IPS DF 4.7 (cell line): ENCODE measurements around the gene CKAP5.

Experiments used
- DNase-seq: peaks from one replicate; pipeline ENCODE4 v3.0.0-alpha.2; 2013; ENCODE audit warnings: low spot score; ENCODE audit errors: extremely low read depth

CKAP5 gene

GRCh38 chr11:46845740-46846509, at the start of gene CKAP5:
CKAP5 (minus strand) TSS chr11:46846280; CDS start chr11:46821231, 25,049 bp downstream.
- peak; percentile 80 for DNase-seq

GRCh38 chr11:46895821-46896220, 49.7 kb upstream of the CKAP5 start:
- DNase-seq, result no peak

GRCh38 chr11:46894961-46895360, 48.9 kb upstream of the CKAP5 start:
- no peak for DNase-seq

DNA sequence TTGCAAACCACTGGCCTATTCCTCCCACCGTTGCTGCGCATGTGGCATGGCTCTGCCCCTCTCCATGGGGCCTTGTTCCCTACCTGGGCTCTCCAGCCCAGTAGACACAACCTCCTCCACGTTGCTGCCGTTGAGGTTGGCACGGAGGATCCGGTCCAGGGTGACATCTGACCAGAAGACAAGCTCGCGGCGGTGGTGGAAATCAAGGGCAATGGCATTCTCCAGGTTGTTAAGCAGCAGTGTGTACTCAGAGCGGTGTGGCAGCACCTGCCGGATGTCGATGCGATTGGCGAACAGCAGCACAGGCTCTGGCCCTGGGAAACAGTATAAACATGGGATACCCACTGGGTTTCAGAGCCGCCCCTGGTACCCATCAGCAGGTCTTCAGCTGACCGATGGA, 48.4 kb upstream of the CKAP5 start:
- DNase-seq, result no peak

GRCh38 chr11:46892838-46893237, 46.8 kb upstream of the CKAP5 start:
- no peak for DNase-seq

DNA sequence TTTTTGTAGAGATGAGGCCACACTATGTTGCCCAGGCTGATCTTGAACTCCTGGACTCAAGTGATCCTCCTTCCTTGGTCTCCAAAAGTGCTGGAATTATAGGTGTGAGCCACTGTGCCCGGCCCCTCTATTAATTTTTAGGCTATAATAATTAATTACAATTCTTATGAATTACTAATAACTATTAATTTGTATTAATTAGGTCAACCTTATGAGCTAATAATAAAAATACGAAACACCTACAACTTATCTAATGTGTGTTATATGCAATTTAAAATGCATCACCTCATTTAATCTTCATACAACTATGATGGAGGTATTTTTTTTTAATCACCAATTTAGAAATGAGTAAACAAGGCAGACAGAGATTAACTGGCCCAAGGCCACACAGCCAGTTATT, 46.0 kb upstream of the CKAP5 start:
- DNase-seq, result no peak

- DNase-seq, result no peak
Observed at GRCh38 chr11:46890665-46891064, 44.6 kb upstream of the CKAP5 start.

DNA sequence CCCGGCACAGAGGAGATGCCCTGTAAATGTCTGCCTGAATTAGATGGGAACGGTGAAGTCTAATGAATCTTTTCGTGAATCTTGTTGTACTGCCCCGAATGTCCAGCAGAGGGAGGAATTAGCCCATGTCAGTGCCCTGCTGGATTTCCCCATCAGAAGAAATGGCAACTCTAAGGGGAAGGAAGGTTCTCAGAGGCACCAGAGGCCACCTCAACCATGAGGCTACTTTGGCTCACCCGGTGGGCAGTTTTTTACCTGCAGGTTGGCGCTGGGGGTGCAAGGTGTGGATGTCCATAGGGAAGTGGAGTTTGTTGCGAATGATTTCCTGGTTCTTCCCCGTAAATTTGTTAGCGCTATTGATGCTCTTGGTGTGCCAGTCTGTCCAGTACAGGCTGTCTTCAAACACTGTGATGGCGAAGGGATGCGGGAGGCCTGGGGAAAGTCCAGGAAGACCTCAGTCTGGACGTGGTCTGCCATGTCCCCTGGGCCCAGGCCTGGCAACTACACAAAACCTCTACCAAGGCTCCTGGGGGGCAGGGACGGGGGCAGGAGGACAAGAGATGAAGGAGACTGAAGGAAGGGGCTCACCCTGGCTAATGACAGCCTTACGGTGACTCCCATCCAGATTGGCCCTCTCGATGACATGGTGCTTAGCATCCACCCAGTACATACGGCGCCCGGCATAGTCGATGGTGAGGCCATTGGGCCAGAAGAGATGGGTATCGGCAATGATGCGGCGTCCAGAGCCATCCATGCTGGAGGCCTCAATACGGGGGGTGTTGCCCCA, 43.8 kb upstream of the CKAP5 start:
- DNase-seq, result peak; percentile 60

GRCh38 chr11:46889251-46889650, 43.2 kb upstream of the CKAP5 start:
- no peak for DNase-seq

DNA sequence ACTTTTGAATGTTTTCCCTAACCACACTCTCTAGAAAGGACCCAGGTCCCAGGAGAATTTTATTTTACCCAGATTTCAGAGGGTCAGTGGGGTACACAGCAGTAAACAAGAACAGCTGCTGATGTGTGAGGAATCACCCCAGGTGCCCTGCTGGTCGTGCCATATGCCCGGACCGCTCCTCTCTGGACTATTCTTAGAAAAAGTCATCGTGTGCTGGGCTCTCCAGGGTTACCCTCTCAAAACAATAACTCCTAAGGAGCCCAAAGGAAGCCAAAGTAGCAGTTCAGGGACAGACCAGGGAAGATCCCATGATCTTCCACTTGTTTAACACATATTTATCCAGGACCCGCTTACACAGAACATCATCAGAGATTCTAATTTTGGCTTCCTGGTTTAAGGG, 42.6 kb upstream of the CKAP5 start:
- no peak for DNase-seq

- no peak for DNase-seq
Observed at GRCh38 chr11:46886211-46886610, 40.1 kb upstream of the CKAP5 start.

DNA sequence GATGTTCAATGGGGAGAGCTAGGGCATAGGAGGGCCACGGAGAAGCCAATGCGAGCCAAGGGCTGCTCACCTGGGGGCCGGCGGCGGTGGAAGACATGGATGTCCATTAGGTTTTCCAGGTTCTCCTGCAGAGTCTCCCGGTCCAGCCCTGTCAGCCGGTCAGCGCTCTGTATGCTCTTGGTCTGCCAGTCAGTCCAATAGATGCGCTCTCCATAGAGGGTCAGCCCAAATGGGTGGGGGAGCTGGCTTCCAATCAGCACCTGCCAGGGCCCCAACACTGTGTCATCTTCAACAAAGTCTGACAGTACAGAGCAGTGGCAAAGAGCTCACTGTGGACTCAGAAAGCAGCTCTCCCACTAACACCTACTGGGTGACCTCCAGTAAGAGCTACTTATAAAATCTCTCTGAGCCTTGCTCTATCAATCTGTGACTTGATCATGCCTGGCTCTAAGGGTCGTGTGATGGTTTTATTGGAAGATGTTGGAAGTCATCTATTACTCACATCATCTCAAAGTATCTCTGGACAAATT, 33.0 kb upstream of the CKAP5 start:
- DNase-seq, result no peak

- DNase-seq, result no peak
Observed at GRCh38 chr11:46877580-46877979, 31.5 kb upstream of the CKAP5 start.

GRCh38 chr11:46876471-46876870, 30.4 kb upstream of the CKAP5 start:
- no peak for DNase-seq

DNA sequence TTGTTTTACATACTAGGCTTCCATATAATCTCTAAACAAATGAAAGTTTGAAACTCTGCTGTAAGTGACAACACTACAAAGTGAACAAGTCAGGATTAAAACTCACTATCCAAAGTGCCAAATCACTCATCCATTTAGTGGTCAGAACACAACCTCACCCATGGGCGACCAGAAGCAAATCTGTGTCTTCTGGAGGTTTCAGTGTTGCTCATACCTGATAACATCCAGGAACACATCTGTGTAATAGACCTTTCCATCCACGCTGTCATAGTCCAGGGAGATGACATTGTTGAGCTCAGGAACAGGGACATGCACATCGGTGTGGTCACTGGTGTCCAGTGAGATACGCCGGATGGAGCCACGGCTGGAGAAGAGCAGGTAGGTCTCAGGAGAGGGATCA, 28.5 kb upstream of the CKAP5 start:
- DNase-seq, result no peak

DNA sequence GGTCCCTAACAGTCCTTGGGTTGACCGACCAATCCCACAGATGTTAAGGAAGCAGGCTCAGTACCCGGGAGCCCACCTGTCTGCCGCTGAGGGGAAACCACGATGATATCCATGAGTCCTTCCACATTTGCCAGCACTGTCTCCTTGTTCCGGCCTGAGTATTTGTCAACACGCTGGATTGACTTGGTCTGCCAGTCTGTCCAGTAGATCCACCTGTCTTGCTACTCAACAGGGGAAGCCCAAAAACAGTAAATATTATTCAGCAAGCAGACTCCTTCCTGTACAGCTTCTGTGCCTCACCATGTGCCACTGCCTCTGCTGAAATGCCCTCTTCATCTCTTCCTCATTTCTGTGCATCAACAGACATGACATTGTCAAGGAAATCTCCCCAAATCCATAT, 22.8 kb upstream of the CKAP5 start:
- DNase-seq, result no peak

DNA sequence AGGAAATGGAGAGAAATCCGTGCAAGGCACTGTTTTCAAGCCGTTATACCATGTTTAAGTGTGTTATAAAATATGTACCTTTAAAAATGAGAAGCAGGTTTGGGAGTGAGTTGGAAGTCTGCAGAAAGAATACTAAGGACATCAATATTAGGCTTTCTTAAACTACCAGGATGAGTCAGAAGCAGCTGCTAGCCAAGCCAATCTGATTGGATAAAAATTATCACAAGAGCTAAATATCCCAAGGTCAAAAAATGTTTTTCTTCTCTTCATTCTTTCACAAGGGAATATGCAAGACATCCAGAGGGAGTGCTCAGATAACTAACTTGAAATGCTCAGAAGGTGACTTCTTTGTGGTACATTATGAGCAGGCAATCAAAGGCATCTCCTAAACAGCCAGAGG, 19.3 kb upstream of the CKAP5 start:
- no peak for DNase-seq

DNA sequence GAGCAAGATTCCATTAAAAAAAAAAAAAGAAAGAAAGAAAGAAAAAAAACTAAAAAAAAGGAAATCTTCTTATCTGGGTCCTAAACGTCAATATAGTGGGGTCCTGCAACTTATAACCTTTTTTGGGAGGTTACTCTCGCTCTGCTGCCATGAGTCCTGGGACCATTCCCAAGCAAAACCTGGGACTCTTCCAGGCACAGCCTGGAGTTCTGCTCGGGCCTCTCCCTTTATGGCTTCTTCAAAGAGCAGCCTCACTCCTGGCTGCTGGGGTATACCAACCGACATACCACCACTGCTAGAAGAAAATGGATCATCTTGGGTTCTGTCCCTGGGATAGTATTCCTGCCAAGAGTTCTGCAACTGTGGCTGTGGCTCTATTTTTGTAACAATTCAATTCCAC, 14.1 kb upstream of the CKAP5 start:
- DNase-seq, result no peak

GRCh38 chr11:46858920-46859546, 13.0 kb upstream of the CKAP5 start:
- DNase-seq, result no peak

DNA sequence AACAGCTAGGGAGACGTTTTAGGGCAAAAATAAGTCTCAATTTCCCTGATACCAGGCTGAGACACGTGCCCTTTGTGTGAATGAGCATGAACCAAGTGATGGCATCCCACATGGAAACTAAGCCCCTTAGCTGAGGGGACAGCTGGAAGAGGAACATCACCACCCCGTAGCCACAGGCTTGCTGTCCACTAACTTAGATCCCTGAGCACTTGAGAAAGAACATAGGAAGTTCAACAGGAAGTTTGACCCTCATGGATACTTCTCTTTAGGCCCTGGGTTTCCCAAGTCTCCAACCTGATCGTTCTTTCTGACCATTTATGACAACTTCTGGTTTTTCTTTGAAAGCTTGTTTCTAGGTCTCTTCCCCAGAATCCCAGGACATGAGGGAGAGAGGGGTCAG, 11.6 kb upstream of the CKAP5 start:
- DNase-seq, result no peak

- no peak for DNase-seq
Observed at GRCh38 chr11:46856605-46857343, 10.7 kb upstream of the CKAP5 start.
